Panc1 (cell line): ENCODE data around the gene CCDC112.

Experiments
- POLR2AphosphoS5 ChIP-seq: IDR thresholded peaks from 2 replicates; pipeline ENCODE4 v1.6.1; 2012; ENCODE audit warnings: mild to moderate bottlenecking, low read depth, low read length, moderate library complexity
- TF ChIP-seq, protein P1 (sequence below): fragments of 450-650 bp; IDR thresholded peaks from 2 replicates; pipeline ENCODE4 v1.5.1; 2017; ENCODE audit warnings: mild to moderate bottlenecking

DNA sequence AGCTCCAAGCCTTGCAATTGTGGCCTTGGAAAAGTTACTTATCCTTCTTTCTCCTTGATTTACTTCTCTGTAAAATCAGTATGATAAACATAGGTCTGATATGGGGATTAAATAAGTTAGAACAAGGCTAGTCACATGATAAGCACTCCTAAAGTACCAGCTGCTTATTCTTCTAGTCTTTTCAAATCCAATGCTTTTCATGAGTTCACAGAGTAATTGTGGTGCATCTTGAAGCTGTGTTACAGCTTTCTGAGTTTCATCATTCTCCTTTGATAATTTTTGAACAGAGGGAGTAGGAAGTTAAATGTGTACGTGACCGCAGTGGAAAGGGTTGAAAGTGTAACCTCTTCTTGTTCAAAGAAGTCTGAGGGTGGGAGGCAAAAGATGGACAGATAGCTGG, 38.8 kb upstream of the CCDC112 start:
- TF ChIP-seq, protein P1, sequence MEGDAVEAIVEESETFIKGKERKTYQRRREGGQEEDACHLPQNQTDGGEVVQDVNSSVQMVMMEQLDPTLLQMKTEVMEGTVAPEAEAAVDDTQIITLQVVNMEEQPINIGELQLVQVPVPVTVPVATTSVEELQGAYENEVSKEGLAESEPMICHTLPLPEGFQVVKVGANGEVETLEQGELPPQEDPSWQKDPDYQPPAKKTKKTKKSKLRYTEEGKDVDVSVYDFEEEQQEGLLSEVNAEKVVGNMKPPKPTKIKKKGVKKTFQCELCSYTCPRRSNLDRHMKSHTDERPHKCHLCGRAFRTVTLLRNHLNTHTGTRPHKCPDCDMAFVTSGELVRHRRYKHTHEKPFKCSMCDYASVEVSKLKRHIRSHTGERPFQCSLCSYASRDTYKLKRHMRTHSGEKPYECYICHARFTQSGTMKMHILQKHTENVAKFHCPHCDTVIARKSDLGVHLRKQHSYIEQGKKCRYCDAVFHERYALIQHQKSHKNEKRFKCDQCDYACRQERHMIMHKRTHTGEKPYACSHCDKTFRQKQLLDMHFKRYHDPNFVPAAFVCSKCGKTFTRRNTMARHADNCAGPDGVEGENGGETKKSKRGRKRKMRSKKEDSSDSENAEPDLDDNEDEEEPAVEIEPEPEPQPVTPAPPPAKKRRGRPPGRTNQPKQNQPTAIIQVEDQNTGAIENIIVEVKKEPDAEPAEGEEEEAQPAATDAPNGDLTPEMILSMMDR, result no peak
- TF ChIP-seq POLR2AphosphoS5, result no peak
